Activated T-cell treated with anti-CD3 and anti-CD28 coated beads, Interleukin-2, amount 50 U/mL, for 1 hour (primary cell): ENCODE data around the gene POU4F3.

Source experiments
- DNase-seq: peaks from one replicate; pipeline ENCODE4 v3.0.0-alpha.2; 2020

Gene POU4F3

GRCh38 chr5:146340260-146341081 is 1.8 kb downstream of the POU4F3 start:
- no peak for DNase-seq

GRCh38 chr5:146341854-146342253 is 3.2 kb downstream of the POU4F3 start:
- no peak for DNase-seq

- DNase-seq, result no peak
Observed at GRCh38 chr5:146342519-146342881, 3.9 kb downstream of the POU4F3 start.

GRCh38 chr5:146342882-146343865 is 4.5 kb downstream of the POU4F3 start:
- DNase-seq, result no peak

GRCh38 chr5:146344155-146345118 is 5.8 kb downstream of the POU4F3 start:
- DNase-seq, result no peak

GRCh38 chr5:146345240-146345577 is 6.6 kb downstream of the POU4F3 start:
- no peak for DNase-seq

- DNase-seq, result no peak
Observed at GRCh38 chr5:146345578-146346366, 7.1 kb downstream of the POU4F3 start.

GRCh38 chr5:146357126-146357525 is 18.5 kb downstream of the POU4F3 start:
- DNase-seq, result no peak

- no peak for DNase-seq
Observed at GRCh38 chr5:146359836-146360235, 21.2 kb downstream of the POU4F3 start.

GRCh38 chr5:146363161-146363874 is 24.7 kb downstream of the POU4F3 start:
- no peak for DNase-seq

GRCh38 chr5:146365618-146366017 is 27.0 kb downstream of the POU4F3 start:
- DNase-seq, result no peak

GRCh38 chr5:146366904-146367303 is 28.3 kb downstream of the POU4F3 start:
- no peak for DNase-seq

- DNase-seq, result no peak
Observed at GRCh38 chr5:146368137-146368536, 29.5 kb downstream of the POU4F3 start.

- no peak for DNase-seq
Observed at GRCh38 chr5:146369691-146370090, 31.1 kb downstream of the POU4F3 start.

GRCh38 chr5:146376821-146377220 is 38.2 kb downstream of the POU4F3 start:
- no peak for DNase-seq

GRCh38 chr5:146378986-146379385 is 40.3 kb downstream of the POU4F3 start:
- DNase-seq, result no peak

GRCh38 chr5:146380714-146381113 is 42.1 kb downstream of the POU4F3 start:
- no peak for DNase-seq

- no peak for DNase-seq
Observed at GRCh38 chr5:146388386-146388785, 49.7 kb downstream of the POU4F3 start.

- DNase-seq, result no peak
Observed at GRCh38 chr5:146390469-146390868, 51.8 kb downstream of the POU4F3 start.
